Measurements from ENCODE around the gene AIPL1. TPM values are rescaled to one million over a fixed set of nuclear protein-coding genes. Genes with fewer than 3 reads are reported as not detected.

AIPL1 gene
- total and polyA plus RNA-seq, 2 donors (not counting 3 experiments of a cell fraction or from before 2014, with no cell fraction given): not detected

- intact Hi-C loops (cut with micrococcal nuclease): no loop called here
- Histone ChIP-seq H2AFZ (ENCODE audit: low read depth, low read length) (no peak overlapping the region), H3K4me3 (replicated peaks in 1 of 3; ENCODE audit: insufficient read depth in 1 of 3, low read depth in 1 of 3, low read length in 3 of 3) (no peak overlapping the region), H3K79me2 (ENCODE audit: control insufficient read depth, insufficient read depth, low read length) (no peaks in the 10 kb centered on the region), H3K9me1 (replicated peaks; ENCODE audit: control insufficient read depth, extremely low read depth, insufficient read depth, low read length) (no peaks in the 10 kb centered on the region), H3K4me1 (ENCODE audit: control insufficient read depth, extremely low read depth, insufficient read depth, low read length) (peaks cover 25% of the 10 kb centered on the region), H3K27me3 (ENCODE audit: control insufficient read depth in 2 of 2, insufficient read depth in 2 of 2, low read length in 2 of 2) (peaks cover 0 to 1% of the 10 kb centered on the region in 2 experiments), H3K9ac (replicated peaks; ENCODE audit: extremely low read depth, insufficient read depth, low read length) (no peak overlapping the region), H3K4me2 (ENCODE audit: insufficient read depth, low read length) (no peak overlapping the region), H3K36me3 (ENCODE audit: control insufficient read depth in 2 of 2, extremely low read depth in 1 of 2, insufficient read depth in 2 of 2, low read length in 2 of 2) (no peaks in the 10 kb centered on the region), H3K9me3 (replicated peaks; ENCODE audit: control insufficient read depth, insufficient read depth, low read length) (no peaks in the 10 kb centered on the region), H3K27ac (ENCODE audit: insufficient read depth, low read depth, low read length) (no peak overlapping the region), H4K20me1 (replicated peaks; ENCODE audit: control insufficient read depth, extremely low read depth, insufficient read depth, low read length) (no peaks in the 10 kb centered on the region)
- dilution Hi-C loops (cut with MboI; ENCODE audit: extremely low pct_ligation_motif_present, low sequenced_read_pairs): no loop called here
- FAIRE-seq (no peak), DNase-seq (ENCODE audit: low read depth, low spot score) (no peak)
- TF ChIP-seq EZH2 (IDR thresholded peaks at IDR 0.05; ENCODE audit: borderline replicate concordance, low read depth, low read length, severe bottlenecking) (no peak), GATA2 (IDR thresholded peaks at IDR 0.05; ENCODE audit: insufficient read depth, insufficient read length, low read depth, low read length) (no peak), MYC (IDR thresholded peaks at IDR 0.05; ENCODE audit: low read depth, low read length) (no peak), CTCF (IDR thresholded peaks at IDR 0.05; ENCODE audit: extremely low read depth in 1 of 2, insufficient read depth in 1 of 2, low read depth in 1 of 2, low read length in 2 of 2) (no peak), FOS (IDR thresholded peaks at IDR 0.05; ENCODE audit: borderline replicate concordance, insufficient read depth, low read length) (no peak), MAX (IDR thresholded peaks at IDR 0.05; ENCODE audit: insufficient read depth, insufficient read length) (no peak), POLR2A (IDR thresholded peaks at IDR 0.05; ENCODE audit: low read depth, low read length) (no peak), JUN (IDR thresholded peaks at IDR 0.05; ENCODE audit: borderline replicate concordance, insufficient read depth, insufficient read length, low read depth) (no peak), POLR2AphosphoS5 (IDR thresholded peaks at IDR 0.05; ENCODE audit: insufficient read depth, low read depth, low read length) (no peak)
- ChIA-PET POLR2A (no interaction called here), CTCF (interaction anchor here (1.2 to 2.6 kb wide), 2 partner anchors 11 to 194 kb away, joined by 3 to 16 read pairs; partner anchors contain the start of genes AIPL1, KIAA0753 and TXNDC17)
- no TSS peak for BruUV-seq (replicated peaks)
These were observed 11.7 kb upstream of the AIPL1 start for GRCh38 chr17:6446516-6447100.

All from endothelial cell of umbilical vein (primary cell).